K562 (cell line): Measurements from ENCODE around the gene C20orf96. TPM values are rescaled to one million over a fixed set of nuclear protein-coding genes. Genes with fewer than 3 reads are reported as not detected.

ENCODE experiments used
- ATAC-seq: fragments of 200-7000 bp; cut with Tn5 transposase; 3 replicates; pipeline ENCODE4 v1.9.1; 2020; ENCODE audit warnings: moderate library complexity
- BruUV-seq: library from RNA; stranded (reverse); fragments of 400-500 nt; replicated peaks from 2 replicates; lab custom pipeline; 2021; lab: Mats Ljungman, UMichigan
- CTCF ChIA-PET: fragments of 300-600 bp; formaldehyde crosslinking; extraction: SDS; loops from one replicate; lab custom pipeline; 2021; ENCODE audit warnings: low intra/inter-chr PET ratio; lab: Yijun Ruan, JAX
- POLR2A ChIA-PET: fragments of 300-600, 350-650 bp; sonication (Branson Sonifier 250); formaldehyde crosslinking; extraction: SDS; loops from one replicate; lab custom pipeline; 2021; ENCODE audit warnings: antibody characterized with exemption, inconsistent platforms; lab: Yijun Ruan, JAX
- DNase-seq, 4 experiments: peaks; one replicate each; pipeline versions ENCODE4 v3.0.0 to v3.0.0-alpha.2; 2011 to 2018; ENCODE audit warnings: low spot score in 3 of 4, mixed read lengths in 3 of 4; ENCODE audit errors: extremely low read depth in 1 of 4
- FAIRE-seq: peaks from 2 replicates; lab custom pipeline; 2011; peaks lifted over from hg19 to GRCh38; lab: Jason Lieb, UNC
- H2AFZ ChIP-seq: 2 replicates; pipeline ENCODE4 v1.6.0; 2011; ENCODE audit warnings: low read depth, low read length, control low read depth, inconsistent platforms
- H3K27ac ChIP-seq: fragments of 200-600 bp; 3 replicates; pipeline ENCODE4 v1.8.0; 2011; ENCODE audit warnings: low read depth, mild to moderate bottlenecking, control low read depth, inconsistent platforms, low read length, moderate library complexity, mixed read lengths; ENCODE audit errors: extremely low read depth
- H3K27me3 ChIP-seq, 2 experiments: fragments of 300-600 bp in 1 of 2; 2 replicates in 1 of 2; 3 replicates in 1 of 2; pipeline versions ENCODE4 v1.6.0 to v1.8.0; 2011; ENCODE audit warnings: inconsistent platforms in 2 of 2, low read length in 2 of 2, mild to moderate bottlenecking in 1 of 2, mixed read lengths in 1 of 2, moderate library complexity in 1 of 2; ENCODE audit not compliant: control insufficient read depth in 2 of 2, insufficient read depth in 2 of 2
- H3K36me3 ChIP-seq: fragments of 300-600 bp; 3 replicates; pipeline ENCODE4 v1.8.0; 2011; ENCODE audit warnings: mild to moderate bottlenecking, low read length, inconsistent platforms; ENCODE audit not compliant: control insufficient read depth, insufficient read depth
- H3K4me1 ChIP-seq, 2 experiments: fragments of 200-600 bp in 1 of 2; replicated peaks in 1 of 2; 2 replicates in 1 of 2; 3 replicates in 1 of 2; pipeline versions ENCODE4 v1.5.1 to v1.8.0; 2011; ENCODE audit warnings: inconsistent platforms in 2 of 2, low read length in 2 of 2, mild to moderate bottlenecking in 1 of 2, mixed read lengths in 1 of 2, moderate library complexity in 1 of 2; ENCODE audit not compliant: control insufficient read depth in 2 of 2, insufficient read depth in 2 of 2
- H3K4me2 ChIP-seq: 2 replicates; pipeline ENCODE4 v1.6.1; 2011; ENCODE audit warnings: low read length, control low read depth, inconsistent platforms, mixed read lengths; ENCODE audit not compliant: insufficient read depth
- H3K4me3 ChIP-seq: fragments of 200-600 bp; sonication (generic), shearing (Covaris generic); 2 replicates; pipeline ENCODE4 v1.5.1; 2016; ENCODE audit warnings: control low read depth, inconsistent platforms
- H3K79me2 ChIP-seq: fragments of 200-600 bp; 3 replicates; pipeline ENCODE4 v1.8.0; 2011; ENCODE audit warnings: low read length, inconsistent platforms; ENCODE audit not compliant: control insufficient read depth, insufficient read depth
- H3K9ac ChIP-seq, 2 experiments: 2 replicates each; pipeline versions ENCODE4 v1.6.0 to v1.6.1; 2011; ENCODE audit warnings: low read depth in 2 of 2, low read length in 2 of 2, control low read depth in 1 of 2, inconsistent platforms in 1 of 2, mild to moderate bottlenecking in 1 of 2, mixed read lengths in 1 of 2; ENCODE audit not compliant: insufficient read depth in 1 of 2
- H3K9me1 ChIP-seq: one replicate; pipeline ENCODE4 v1.6.0; 2011; ENCODE audit warnings: inconsistent platforms, mild to moderate bottlenecking, low read length, moderate library complexity; ENCODE audit not compliant: control insufficient read depth, insufficient read depth
- H3K9me3 ChIP-seq: replicated peaks from 2 replicates; pipeline ENCODE4 v1.5.1; 2011; ENCODE audit warnings: low read depth, low read length, inconsistent platforms; ENCODE audit not compliant: control insufficient read depth, insufficient read depth
- H4K20me1 ChIP-seq: replicated peaks from 2 replicates; pipeline ENCODE4 v1.6.1; 2011; ENCODE audit warnings: low read length, inconsistent platforms, mixed read lengths; ENCODE audit not compliant: control insufficient read depth, insufficient read depth
- ARID2 ChIP-seq: fragments of 450-650 bp; IDR thresholded peaks from 2 replicates; pipeline ENCODE4 v1.6.1; 2017; ENCODE audit warnings: antibody characterized with exemption, mild to moderate bottlenecking
- HOXB6 ChIP-seq: fragments of 250-450 bp; sonication (Bioruptor Pico); IDR thresholded peaks from 2 replicates; pipeline ENCODE4 v1.5.1; 2022; ENCODE audit warnings: mild to moderate bottlenecking, borderline replicate concordance
- NR2C1 ChIP-seq, 2 experiments: fragments of 450-650 bp; IDR thresholded peaks; 2 replicates each; pipeline ENCODE4 v1.6.1; 2017; ENCODE audit warnings: mild to moderate bottlenecking in 2 of 2, antibody characterized with exemption in 1 of 2, inconsistent platforms in 1 of 2, missing compliant biosample characterization in 1 of 2, missing genetic modification characterization in 1 of 2
- POLR2H ChIP-seq: IDR thresholded peaks from 2 replicates; pipeline ENCODE4 v1.6.1; 2016; ENCODE audit warnings: missing genetic modification characterization, low read depth, mild to moderate bottlenecking, control low read depth, missing compliant biosample characterization, moderate library complexity
- STAT5A ChIP-seq: IDR thresholded peaks from 2 replicates; pipeline ENCODE4 v1.6.1; 2012; ENCODE audit warnings: low read length, inconsistent platforms, borderline replicate concordance
- U2AF1 ChIP-seq: fragments of 200-400 bp; formaldehyde crosslinking; optimal IDR thresholded peaks from 2 replicates; pipeline ENCODE3; 2017; ENCODE audit warnings: mild to moderate bottlenecking, low read depth, low read length, moderate library complexity
- ZNF830 ChIP-seq: fragments of 250-450 bp; sonication (Bioruptor Pico); IDR thresholded peaks from 2 replicates; pipeline ENCODE4 v1.5.0; 2021; ENCODE audit warnings: mild to moderate bottlenecking
- WGBS: fragments of 100-300 bp; shearing (Covaris generic); methylation state at CpG from one replicate; pipeline ENCODE4 v1.1.6; 2016; ENCODE audit warnings: low coverage, mixed read lengths; ENCODE audit not compliant: insufficient coverage; ENCODE audit errors: missing lambda C conversion rate; 5-methylcytosine and 5-hydroxymethylcytosine counted together
- in situ Hi-C: fragments of 300-500 bp; cut with MboI; formaldehyde crosslinking; loops from 4 replicates; pipeline ENCODE4 v1.15.0; 2018; ENCODE audit warnings: inconsistent platforms, mixed read lengths
- intact Hi-C: fragments of 100-400 bp; cut with micrococcal nuclease; formaldehyde crosslinking; loops from 2 replicates; pipeline ENCODE4 v1.14.2; 2022
- polyA plus RNA-seq, 8 experiments: library from polyadenylated mRNA; depleted of rRNA in 4 of 8; stranded (reverse) in 5 of 8; unstranded in 3 of 8; fragments of >200 nt; fragmentation: Nextera tagmentation in 2 of 8; fragmentation: Illumina TruSeq in 1 of 8; extraction: Ambion mirVana in 2 of 8; extraction: Trizol in 1 of 8; gene quantifications; 2 replicates each; pipeline versions ENCODE4 v1.2.1 to v1.2.3, GENCODE V29; 2011 to 2014; ENCODE audit warnings: inconsistent platforms in 1 of 8, missing spikeins in 1 of 8
- total RNA-seq, 7 experiments: library from RNA; depleted of rRNA in 6 of 7; stranded (reverse); fragments of >200 nt in 6 of 7; fragmentation: Illumina TruSeq in 2 of 7; extraction: Trizol in 2 of 7; gene quantifications; 2 replicates each; pipeline versions ENCODE4 v1.2.1 to v1.2.3, GENCODE V29; 2011 to 2021; ENCODE audit warnings: low replicate concordance in 1 of 7
- TF ChIP-seq, protein P1 (sequence below): sonication (generic); formaldehyde crosslinking; IDR thresholded peaks from 2 replicates; pipeline ENCODE4 v1.8.0; 2022; ENCODE audit warnings: mild to moderate bottlenecking, missing genetic modification reagents, borderline replicate concordance
- TF ChIP-seq, protein P2 (sequence below): fragments of 250-450 bp; sonication (Bioruptor Pico); IDR thresholded peaks from 2 replicates; pipeline ENCODE4 v1.5.0; 2021; ENCODE audit warnings: mild to moderate bottlenecking, borderline replicate concordance
- TF ChIP-seq, protein P3 (sequence below): fragments of 250-450 bp; sonication (Bioruptor Pico); IDR thresholded peaks from 2 replicates; pipeline ENCODE4 v1.8.0; 2021; ENCODE audit warnings: moderate library complexity, mild to moderate bottlenecking, inconsistent platforms

The C20orf96 gene
- total and polyA plus RNA-seq, 9 of the 15 experiments (the other 6 are each of a cell fraction or from before 2014, with no cell fraction given): 1.7 to 11.7 (median 4.2) TPM

DNA sequence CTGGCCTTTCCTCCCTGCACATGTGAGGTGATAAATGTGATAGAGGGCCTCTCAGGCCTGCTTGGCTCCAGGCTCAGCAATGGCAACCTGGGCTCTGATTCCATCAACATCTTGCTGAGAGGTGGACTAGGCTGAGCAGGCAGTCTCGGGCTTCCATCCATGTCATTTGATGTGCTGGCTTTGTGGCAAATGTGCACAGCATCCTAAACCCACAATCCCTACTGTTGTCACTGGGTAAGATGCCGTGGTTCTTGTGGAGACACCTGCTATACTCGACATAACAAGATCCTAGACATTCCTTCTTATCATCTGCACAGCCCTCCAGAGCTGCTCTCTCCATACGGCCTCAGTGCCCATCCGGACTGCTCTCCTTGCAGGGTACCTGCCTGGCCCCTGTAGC lies 4.1 kb upstream of the C20orf96 start:
- ChIA-PET CTCF (no interaction called here), POLR2A (interaction anchor here (1.1 kb wide), 1 partner anchor 150 kb away, joined by 4 read pairs; no protein-coding TSS in a partner anchor)
- intact Hi-C loops (no loop called here), in situ Hi-C loops (no loop called here)
- Histone ChIP-seq H3K4me2 (no peak overlapping the region), H3K27me3 (no peaks in the 10 kb centered on the region), H4K20me1 (peaks cover 10% of the 10 kb centered on the region), H3K4me1 (peaks cover 17 to 21% of the 10 kb centered on the region in 2 experiments; a peak in 4 of 5 replicates), H2AFZ (no peak overlapping the region), H3K4me3 (no peak overlapping the region), H3K79me2 (peaks cover 36% of the 10 kb centered on the region), H3K9ac (no peak overlapping the region), H3K27ac (no peak overlapping the region), H3K9me1 (no peaks in the 10 kb centered on the region), H3K9me3 (no peaks in the 10 kb centered on the region), H3K36me3 (peaks cover 6% of the 10 kb centered on the region; the same call in 2 of the 3 replicates)
- no peak for FAIRE-seq
- TF ChIP-seq, protein P1, sequence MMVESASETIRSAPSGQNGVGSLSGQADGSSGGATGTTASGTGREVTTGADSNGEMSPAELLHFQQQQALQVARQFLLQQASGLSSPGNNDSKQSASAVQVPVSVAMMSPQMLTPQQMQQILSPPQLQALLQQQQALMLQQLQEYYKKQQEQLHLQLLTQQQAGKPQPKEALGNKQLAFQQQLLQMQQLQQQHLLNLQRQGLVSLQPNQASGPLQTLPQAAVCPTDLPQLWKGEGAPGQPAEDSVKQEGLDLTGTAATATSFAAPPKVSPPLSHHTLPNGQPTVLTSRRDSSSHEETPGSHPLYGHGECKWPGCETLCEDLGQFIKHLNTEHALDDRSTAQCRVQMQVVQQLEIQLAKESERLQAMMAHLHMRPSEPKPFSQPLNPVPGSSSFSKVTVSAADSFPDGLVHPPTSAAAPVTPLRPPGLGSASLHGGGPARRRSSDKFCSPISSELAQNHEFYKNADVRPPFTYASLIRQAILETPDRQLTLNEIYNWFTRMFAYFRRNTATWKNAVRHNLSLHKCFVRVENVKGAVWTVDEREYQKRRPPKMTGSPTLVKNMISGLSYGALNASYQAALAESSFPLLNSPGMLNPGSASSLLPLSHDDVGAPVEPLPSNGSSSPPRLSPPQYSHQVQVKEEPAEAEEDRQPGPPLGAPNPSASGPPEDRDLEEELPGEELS (CRISPR knock-in tag): no peak
- TF ChIP-seq ZNF830 (CRISPR knock-in tag): no peak
- TF ChIP-seq POLR2H (tag): no peak
- TF ChIP-seq, protein P2, sequence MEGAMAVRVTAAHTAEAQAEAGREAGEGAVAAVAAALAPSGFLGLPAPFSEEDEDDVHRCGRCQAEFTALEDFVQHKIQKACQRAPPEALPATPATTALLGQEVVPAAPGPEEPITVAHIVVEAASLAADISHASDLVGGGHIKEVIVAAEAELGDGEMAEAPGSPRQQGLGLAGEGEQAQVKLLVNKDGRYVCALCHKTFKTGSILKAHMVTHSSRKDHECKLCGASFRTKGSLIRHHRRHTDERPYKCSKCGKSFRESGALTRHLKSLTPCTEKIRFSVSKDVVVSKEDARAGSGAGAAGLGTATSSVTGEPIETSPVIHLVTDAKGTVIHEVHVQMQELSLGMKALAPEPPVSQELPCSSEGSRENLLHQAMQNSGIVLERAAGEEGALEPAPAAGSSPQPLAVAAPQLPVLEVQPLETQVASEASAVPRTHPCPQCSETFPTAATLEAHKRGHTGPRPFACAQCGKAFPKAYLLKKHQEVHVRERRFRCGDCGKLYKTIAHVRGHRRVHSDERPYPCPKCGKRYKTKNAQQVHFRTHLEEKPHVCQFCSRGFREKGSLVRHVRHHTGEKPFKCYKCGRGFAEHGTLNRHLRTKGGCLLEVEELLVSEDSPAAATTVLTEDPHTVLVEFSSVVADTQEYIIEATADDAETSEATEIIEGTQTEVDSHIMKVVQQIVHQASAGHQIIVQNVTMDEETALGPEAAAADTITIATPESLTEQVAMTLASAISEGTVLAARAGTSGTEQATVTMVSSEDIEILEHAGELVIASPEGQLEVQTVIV: no peak
- no peak for TF ChIP-seq NR2C1 (IDR thresholded peaks at IDR 0.05)
- no peak for TF ChIP-seq NR2C1 (tag; IDR thresholded peaks at IDR 0.05)
- no peak for TF ChIP-seq HOXB6 (CRISPR knock-in tag)
- no peak for TF ChIP-seq U2AF1
- TF ChIP-seq, protein P3, sequence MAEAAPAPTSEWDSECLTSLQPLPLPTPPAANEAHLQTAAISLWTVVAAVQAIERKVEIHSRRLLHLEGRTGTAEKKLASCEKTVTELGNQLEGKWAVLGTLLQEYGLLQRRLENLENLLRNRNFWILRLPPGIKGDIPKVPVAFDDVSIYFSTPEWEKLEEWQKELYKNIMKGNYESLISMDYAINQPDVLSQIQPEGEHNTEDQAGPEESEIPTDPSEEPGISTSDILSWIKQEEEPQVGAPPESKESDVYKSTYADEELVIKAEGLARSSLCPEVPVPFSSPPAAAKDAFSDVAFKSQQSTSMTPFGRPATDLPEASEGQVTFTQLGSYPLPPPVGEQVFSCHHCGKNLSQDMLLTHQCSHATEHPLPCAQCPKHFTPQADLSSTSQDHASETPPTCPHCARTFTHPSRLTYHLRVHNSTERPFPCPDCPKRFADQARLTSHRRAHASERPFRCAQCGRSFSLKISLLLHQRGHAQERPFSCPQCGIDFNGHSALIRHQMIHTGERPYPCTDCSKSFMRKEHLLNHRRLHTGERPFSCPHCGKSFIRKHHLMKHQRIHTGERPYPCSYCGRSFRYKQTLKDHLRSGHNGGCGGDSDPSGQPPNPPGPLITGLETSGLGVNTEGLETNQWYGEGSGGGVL (CRISPR knock-in tag): no peak
- TF ChIP-seq ARID2: no peak
- no peak for TF ChIP-seq STAT5A
- 66% methylated on average over 5 of the region's 5 CpGs for WGBS
- DNase-seq: no peak
- BruUV-seq: no TSS peak
- no peak for ATAC-seq
